GM18499 (cell line): Measurements from ENCODE around the gene CYYR1.
"Not testable (repeated sequence)": the region's sequence is repeated elsewhere in the genome, so short reads cannot be mapped to it uniquely, and the experiment has no call there.

ENCODE experiments used
- ATAC-seq: cut with Tn5 transposase; IDR thresholded peaks from one replicate; pipeline ENCODE4 v1.9.1; 2021; ENCODE audit warnings: moderate number of reproducible peaks; ENCODE audit not compliant: insufficient read depth, unreplicated experiment

The CYYR1 gene

DNA sequence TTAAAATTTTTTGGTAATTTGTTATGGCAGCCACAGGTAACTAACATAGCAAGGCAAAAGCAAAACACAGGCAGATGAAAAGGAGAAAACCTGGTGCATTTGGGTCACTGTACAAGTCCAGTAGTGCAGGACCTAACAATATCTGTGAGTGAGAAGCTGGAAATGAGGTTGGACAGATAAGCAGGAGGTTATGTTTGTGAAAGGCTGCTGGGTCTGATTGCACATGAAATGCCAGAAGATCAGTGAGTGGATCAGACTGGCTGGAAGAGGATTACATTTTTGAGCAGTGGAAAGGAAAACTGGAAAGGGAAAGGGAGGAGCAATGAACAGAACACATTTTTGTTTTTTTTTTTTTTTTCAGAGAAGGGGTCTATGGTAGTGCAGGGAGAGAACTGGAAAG is 73.6 kb downstream of the CYYR1 start:
- no peak for ATAC-seq

DNA sequence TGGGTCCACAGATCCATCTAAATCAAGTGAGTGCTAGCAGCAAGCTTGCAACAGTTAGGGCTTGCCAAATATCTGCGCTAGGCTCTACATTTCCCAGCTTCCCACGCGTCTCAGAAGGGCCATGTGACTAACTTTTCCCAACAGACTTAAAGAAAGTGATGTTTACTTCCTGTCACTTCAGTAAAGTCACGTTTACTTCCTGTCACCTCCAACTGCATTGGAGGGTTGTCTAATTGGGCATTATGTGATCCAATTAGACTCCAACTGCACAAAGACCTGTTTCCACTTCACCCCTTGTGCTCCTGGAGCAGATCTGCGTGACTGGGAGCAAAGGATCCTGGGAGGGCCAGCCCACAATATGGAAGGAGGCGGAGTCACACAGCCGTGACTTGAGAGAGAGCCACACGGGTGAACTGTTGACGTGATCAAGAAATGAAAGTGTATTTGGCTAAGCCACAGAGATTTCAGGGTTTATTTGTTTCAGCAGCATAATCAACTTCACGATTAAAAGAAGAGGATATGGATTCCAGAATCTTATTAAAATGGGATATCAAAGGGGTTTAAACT is 77.7 kb downstream of the CYYR1 start:
- ATAC-seq: no peak

DNA sequence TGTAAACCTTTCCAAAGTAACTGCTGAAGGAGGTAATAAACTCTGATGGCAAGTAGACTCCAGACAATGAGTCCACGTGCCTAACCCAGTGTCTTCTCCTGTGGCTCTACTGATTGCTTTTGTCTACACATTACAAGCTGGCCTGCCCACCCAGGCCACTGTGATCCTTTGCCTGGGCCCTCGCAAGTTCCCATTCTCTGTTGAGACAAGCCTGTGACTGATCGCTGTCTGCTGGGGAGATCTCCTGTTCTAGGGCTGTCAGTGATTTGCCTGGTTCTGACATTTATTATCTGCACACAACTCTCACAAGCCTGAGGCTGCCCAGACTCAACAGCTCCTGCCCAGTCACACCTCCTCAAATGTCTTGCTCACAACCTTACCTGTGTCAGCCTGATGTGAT is 81.4 kb downstream of the CYYR1 start:
- no peak for ATAC-seq

DNA sequence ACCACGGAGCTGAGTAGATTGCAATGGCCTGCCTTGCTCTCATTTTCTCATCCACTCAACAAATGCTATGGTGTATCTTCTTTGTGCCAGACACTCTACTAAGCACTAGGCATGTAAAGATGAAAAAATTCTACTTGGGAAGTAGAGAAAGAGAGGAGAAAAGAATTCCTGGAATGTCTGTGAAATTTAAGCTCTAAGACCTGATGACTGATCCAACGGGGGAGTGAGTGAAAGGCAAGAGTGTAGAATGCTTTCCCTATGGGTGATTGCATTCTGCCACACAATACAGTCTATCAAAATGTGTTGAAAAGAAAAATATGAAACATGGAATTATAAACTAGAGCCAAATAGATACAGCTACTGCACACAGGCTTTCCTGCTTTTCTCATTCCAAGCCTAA is 82.3 kb downstream of the CYYR1 start:
- no peak for ATAC-seq

DNA sequence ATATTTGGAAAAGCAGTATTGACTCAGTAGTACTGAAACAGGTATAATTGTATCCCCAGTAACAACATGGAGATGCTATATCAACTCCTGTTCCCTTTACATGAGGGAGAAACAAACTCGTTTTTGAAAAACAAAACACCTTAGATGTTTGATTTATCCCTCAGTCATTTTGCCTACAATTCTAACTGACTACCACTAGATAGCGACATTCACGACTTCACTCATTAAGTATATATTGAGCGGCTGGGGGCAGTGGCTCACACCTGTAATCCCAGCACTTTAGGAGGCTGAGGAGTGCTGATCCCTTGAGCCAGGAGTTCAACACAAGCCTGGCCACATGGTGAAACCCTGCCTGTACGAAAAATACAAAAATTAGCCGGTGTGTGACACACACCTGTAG is 83.3 kb downstream of the CYYR1 start:
- ATAC-seq: no peak

DNA sequence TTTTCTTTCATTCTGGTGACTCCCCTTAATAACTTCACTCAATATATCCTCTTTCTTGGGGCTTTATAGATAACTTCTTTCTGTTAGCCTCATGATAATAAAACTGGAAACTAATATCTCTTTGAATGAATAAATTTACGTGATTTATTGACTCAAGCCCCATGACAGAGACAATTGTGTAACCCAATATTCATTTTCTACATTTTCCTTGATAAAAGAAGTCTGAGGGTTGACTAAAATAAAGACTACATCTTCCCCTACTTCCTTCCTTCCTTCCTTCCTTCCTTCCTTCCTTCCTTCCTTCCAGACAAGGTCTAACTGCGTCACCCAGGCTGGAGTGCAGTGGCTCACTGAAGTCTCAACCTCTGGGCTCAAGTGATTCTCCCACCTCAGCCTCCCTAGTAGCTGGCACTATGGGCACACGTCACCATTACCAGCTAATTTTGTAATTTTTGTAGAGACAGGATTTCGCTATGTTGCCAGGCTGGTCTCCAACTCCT is 85.1 kb downstream of the CYYR1 start:
- no peak for ATAC-seq

DNA sequence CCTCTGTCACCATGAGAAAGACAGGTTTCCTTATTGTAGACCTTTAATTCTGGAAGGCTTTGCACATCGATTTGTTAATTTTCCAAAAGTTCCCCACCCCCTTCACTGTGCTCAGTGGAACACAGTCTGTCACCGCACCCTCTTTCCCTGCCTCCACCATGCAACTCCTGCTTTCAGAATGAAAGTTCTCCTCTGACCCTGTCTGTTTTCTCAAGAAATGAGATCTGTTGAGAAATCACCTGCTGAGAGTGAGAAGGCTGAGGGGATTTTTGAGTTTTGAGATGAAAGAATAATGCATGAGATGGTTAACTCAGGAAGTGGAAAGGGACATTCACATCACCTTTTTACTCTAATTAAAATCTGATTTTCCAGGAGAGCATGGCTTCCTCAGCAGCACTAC is 99.6 kb downstream of the CYYR1 start:
- no peak for ATAC-seq

DNA sequence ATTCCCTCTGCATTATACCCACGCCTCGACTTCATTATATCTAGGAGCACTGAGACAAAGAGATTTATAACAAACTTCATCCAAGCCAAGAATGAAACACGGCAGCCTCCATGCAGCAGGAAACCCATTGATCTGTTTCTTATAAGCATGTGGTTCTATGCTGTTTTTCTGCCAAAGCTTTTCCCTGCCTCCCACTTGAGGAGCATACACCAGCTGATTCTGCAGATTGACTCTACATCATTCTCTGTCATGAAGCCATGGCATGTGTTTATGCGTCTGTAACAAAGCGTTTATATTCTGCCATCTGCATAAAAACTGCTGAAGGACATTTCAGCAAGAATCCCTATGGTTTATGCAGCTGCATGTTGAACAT is 102.0 kb downstream of the CYYR1 start:
- ATAC-seq: no peak

DNA sequence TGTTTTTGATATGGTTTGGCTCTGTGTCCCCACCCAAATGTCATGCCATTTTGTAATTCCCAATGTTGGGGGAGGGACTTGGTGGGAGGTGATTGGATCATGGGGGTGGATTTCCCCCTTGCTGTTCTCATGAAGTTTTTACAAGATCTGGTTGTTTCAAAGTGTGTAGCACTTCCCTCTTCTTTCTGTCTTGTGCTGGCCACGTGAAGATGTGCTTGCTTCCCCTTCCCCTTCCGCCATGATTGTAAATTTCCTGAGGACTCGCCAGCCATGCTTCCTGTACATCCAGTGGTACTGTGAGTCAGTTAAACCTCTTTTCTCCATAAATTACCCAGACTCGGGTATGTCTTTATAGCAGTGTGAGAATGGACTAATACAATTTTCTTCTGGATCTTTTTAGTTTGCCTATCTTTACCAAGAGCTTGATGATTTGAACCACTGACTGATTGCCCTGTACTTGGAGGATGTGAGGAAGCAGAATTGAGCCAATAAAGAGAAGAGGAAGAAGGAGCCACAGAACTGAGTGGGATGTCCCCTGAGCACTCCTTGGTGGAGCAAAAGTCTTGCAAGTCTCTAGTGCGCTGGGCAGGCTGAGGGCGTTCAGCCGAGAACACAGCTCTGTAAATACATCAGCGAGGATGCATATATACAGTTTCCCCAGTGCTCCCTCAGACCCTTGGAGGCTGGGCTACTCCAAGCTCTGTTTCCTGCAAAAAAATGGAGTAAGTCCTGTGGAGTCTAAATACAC is 102.6 kb downstream of the CYYR1 start:
- no peak for ATAC-seq

DNA sequence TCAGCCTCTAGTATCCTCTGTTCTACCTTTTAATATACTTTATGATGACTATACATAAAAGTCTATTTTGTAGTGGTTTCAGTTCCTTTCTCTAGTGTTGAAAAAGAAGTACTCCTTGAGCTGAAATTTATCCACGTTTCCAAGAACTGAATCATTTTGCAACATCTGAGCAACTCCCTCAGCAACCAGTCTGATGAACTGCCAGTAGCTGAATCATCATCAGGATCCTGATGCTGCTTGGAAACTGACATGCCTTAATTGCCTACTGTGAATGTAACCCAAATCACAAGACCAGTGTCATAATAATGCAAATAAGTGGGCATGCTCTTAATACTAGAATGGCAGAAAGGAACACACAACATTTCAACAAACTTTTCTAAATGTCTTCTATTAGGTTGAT is 103.3 kb downstream of the CYYR1 start:
- ATAC-seq: no peak

DNA sequence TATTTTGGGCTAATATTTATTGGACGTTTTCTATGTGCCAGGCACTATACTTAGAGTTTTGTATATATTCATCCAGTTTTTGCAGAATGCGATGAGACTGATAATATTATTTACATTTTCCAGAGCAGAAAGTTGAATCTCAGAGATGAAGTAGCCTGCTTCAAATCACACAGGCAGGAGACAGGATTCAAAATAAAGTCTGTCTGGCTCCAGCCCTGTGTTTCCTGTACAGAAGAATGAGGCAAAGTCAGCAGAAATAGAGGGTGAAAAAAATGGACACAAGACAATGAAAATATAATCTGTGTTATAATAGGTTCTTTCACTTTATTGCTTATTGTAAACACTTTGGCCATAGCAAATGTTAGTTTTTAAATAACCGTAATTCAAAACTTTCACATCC is 107.2 kb downstream of the CYYR1 start:
- ATAC-seq: no peak

DNA sequence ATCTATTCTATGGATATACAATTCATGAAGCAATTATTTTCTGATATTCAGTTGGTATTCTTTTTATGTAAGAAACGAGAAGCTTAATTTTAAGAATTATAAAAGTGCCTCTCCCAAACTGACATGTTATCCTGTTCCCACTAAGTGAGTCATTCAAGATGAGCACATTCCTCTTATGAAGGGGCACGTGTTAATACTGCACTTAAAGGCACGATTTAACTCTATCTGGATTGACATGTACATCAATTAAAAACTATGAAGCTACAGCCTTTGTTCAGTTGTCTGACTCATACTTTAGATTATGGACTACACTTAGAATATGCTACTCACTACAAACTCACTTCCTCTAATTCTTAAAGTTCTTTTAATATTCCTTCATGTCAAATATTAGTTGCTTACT is 111.6 kb downstream of the CYYR1 start:
- no peak for ATAC-seq

DNA sequence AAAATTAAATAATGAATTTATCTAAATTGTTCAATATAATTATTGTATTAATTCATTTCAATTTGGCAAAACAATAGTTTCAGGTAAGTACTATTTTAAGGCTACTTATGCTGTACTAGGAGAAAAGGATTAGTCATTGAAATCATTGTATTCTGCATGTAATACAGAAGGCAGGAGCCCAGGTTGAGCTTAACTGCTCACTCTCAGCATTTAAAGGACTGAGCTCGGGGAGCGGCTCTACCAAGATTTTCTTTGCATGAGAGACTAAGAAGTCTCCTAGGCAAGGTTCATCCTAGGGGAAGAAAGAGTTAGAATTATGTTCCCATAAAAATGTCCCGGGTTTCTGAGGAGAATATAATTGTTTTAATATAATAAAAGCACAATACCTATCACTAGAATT is 112.5 kb downstream of the CYYR1 start:
- ATAC-seq: no peak

DNA sequence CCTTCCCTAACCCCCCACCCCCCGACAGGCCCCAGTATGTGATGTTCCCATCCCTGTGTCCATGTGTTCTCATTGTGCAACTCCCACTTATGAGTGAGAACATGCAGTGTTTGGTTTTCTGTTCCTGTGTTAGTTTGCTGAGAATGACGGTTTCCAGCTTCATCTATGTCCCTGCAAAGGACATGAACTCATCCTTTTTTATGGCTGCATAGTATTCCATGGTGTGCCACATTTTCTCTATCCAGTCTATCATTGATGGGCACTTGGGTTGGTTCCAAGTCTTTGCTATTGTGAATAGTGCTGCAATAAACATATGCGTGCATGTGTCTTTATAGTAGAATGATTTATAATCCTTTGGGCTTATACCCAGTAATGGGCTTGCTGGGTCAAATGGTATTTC is 114.2 kb downstream of the CYYR1 start:
- not testable (repeated sequence) for ATAC-seq

DNA sequence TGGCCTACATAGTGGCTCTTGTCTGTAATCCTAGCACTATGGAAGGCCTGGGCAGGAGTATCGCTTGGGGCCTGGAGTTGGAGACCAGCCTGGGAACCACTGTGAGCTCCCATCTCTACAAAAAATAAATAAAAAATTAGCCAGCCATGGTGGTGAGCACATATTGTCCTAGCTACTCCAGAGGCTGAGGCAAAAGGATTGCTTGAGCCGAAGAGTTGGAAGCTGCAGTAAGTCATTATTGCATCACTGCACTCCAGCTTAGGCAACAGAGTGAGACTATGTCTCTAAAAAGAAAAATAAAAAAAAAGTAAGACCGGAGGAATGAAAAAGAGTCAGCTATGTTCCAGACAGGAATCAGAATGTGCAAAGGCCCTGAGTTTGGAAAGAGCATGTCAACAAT is 115.3 kb downstream of the CYYR1 start:
- no peak for ATAC-seq

DNA sequence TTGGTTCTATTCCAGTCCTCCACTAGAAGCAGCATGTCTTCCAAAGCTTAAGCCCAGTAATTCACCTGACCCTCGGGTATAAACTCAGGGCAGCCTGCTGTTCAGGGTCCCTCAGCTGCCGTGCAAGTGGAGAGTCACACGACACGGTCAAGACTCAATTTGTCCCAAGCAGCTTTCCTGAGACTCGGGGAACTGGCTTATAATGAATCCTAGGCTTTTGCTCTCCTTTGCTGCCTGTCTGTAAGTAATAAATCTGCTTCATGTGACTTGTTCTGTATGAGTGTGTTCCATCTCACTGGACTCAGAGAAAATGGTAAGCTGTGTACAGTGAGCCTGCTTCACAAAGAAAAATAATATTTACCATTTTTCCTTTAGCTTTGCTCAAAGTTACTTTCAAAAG is 119.8 kb downstream of the CYYR1 start:
- no peak for ATAC-seq

DNA sequence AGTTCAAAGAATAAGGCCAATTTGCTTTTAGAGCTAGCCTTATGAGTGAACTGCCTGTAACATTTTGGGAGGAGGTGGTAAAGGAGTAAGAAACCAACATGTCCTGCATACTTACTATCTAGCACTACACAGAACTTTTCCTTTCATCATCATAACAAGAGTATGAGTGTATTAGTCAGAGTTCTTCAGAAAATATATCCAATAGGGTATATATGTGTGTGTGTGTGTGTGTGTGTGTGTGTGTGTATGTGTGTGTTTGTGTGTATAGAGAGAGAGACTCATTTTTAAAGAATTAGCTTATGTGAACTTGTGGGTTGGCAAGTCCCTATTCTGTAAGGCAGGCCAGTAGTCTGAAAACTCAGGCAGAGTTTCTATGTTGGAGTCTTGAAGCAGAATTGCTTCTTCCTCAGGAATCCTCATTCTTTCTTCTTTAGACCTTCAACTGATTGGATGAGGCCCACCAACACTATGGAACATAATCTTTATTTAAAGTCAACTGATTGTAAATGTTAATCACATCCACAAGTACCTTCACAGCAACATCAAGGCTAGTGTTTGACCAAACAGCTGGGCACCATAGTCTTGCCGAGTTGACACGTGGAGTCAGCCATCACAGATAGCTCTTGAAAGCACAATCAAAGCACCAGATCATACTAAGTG is 121.9 kb downstream of the CYYR1 start:
- no peak for ATAC-seq

DNA sequence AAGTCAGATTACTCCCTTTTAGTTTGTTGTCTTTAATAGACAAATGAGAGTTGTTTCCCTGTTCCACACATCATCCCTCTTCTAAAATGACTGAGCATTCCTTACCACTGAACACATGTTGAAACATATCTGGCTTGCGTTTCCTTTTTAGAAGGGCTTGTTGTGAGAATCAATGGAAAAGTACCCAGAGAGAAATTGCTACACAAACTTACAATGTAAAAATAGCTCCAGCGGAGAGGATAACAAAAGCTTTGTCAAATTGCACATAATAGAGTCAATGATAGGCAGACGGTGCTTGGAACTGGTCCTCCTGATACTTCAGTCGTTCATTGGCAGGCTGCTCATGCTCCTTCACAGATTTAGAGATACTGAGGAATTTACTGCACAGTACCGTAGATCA is 123.9 kb downstream of the CYYR1 start:
- ATAC-seq: no peak

DNA sequence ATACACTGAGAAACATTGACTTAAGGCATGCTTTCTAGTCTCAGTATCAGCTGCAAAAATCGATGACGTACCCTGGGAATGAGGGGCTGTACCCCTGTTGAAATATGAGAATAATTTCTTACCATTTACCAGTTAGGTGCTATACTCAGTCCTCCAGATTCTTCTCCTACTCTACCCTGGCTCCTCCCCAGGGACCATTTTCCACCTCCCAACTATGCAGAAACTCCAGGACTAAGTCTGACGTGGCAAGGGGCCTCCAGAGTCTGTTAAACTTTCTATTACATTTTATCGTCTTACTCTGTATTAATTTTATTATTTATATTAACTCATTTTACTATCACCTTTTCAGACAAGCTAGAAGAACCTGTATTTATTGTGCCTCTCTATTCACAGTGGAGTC is 124.3 kb downstream of the CYYR1 start:
- no peak for ATAC-seq

DNA sequence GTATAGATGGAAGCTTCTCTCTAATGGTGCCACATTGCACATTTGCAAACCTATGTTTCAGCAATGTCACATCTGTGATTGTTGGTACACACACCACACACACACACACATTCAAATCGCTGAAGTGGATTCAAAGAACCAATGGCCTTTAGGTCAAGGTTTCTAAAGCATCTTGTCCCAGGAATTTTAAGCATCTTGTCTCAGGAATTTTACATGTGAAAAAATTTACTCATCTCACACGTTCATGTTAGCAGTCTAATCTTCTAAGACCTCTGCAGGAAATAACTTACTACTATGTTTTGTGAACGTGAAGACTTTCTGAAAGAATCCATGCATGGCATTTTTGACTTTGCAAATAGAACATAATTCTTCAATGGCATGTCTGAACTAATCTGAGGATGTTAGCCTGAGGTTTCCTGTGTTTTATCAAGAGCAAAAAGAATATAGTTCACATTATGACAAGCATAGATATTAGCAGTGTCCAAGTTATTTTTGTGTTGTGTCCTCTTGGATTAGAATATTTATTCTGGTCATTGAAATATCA is 125.1 kb downstream of the CYYR1 start:
- ATAC-seq: no peak

DNA sequence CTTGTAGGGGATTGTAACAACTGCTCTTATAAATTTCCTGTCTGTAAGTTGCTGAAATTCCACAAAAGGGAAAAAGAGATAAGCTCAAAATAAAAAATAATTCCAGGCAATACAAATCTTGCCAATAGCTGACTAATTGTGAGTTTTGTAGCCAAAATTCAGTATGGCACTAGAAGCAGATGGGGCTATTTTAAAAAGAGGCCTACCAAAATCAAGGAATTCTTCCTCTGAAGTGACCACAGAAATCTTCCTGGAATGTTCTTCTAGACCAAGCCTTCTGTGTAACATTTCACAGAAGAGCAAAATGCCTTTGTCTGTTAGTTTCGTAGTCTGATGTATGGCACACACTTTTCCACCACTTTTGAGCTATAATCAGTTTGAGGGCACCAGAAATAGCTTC is 127.6 kb downstream of the CYYR1 start:
- no peak for ATAC-seq

DNA sequence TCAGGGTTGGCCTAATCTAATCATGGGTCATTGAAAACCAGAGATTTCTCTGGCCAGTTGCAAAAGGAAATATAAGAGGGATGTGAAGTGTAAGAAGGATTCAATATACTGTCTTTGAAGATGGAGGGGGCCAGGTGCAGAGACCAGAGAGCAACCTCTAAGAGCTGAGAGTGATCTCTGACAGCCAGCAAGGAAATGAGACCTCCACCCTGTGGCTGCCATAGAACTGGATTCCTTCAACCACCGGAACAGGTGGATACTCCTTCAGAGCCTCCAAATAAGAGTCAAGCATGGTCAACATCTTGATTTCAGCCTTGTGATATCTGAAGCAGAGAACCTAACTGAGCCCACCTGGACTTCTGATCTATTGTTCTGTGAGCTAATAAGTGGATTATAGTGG is 128.4 kb downstream of the CYYR1 start:
- no peak for ATAC-seq
